PC-9 (cell line): ENCODE data around the gene ARRB1.
A peak's percentile ranks its signal among the peaks of the same experiment; 100 is the strongest.

Source experiments
- CTCF ChIP-seq: fragments of 200-600 bp; sonication (generic); conservative IDR thresholded peaks from 2 replicates; pipeline ENCODE4 v1.6.1; 2017; ENCODE audit warnings: mixed run types, antibody characterized with exemption, mild to moderate bottlenecking, moderate library complexity
- EZH2 ChIP-seq: fragments of 200-600 bp; sonication (generic); IDR thresholded peaks from 2 replicates; pipeline ENCODE4 v1.8.0; 2017; ENCODE audit warnings: antibody characterized with exemption, low read depth

GRCh38 chr11:75328426-75329277 lies 22.8 kb downstream of the ARRB1 start:
- TF ChIP-seq CTCF (peak; percentile 85), EZH2 (no peak)
